Activated CD8-positive, alpha-beta T cell treated with anti-CD3 and anti-CD28 coated beads, Interleukin-2, amount 10 ng/mL, durations not matched to agents 7 days and 5 days (primary cell): ENCODE results near the gene GPSM1. TPM values are rescaled to one million over a fixed set of nuclear protein-coding genes. Genes with fewer than 3 reads are reported as not detected.
A peak's percentile ranks its signal among the peaks of the same experiment; 100 is the strongest.

ENCODE experiments used
- ATAC-seq: fragments of 150-1000 bp; cut with Tn5 transposase; one replicate; pipeline ENCODE4 v1.10.0; 2021; ENCODE audit warnings: moderate library complexity
- CTCF ChIA-PET: fragments of 350-600 bp; sonication (Branson Sonifier 250); formaldehyde crosslinking; loops from one replicate; lab custom pipeline; 2021; ENCODE audit warnings: antibody characterized with exemption; lab: Charles Lee
- POLR2A ChIA-PET: fragments of 350-600 bp; sonication (Branson Sonifier 250); formaldehyde crosslinking; loops from one replicate; lab custom pipeline; 2021; ENCODE audit warnings: antibody characterized with exemption; lab: Charles Lee
- DNase-seq: peaks from one replicate; pipeline ENCODE4 v3.0.0-alpha.2; 2020
- H3K27ac Mint-ChIP-seq: one replicate; pipeline ENCODE4 v1.8.0; 2021; ENCODE audit warnings: mild to moderate bottlenecking, mixed read lengths
- H3K27me3 Mint-ChIP-seq: one replicate; pipeline ENCODE4 v1.8.0; 2021; ENCODE audit warnings: low read depth, mixed read lengths
- H3K36me3 Mint-ChIP-seq: one replicate; pipeline ENCODE4 v1.8.0; 2021; ENCODE audit warnings: low read depth, mixed read lengths
- H3K4me1 Mint-ChIP-seq: one replicate; pipeline ENCODE4 v1.8.0; 2021; ENCODE audit warnings: low read depth, mixed read lengths
- H3K4me3 Mint-ChIP-seq: one replicate; pipeline ENCODE4 v1.8.0; 2021; ENCODE audit warnings: mild to moderate bottlenecking, mixed read lengths
- H3K9me3 Mint-ChIP-seq: one replicate; pipeline ENCODE4 v1.8.0; 2022; ENCODE audit warnings: mixed read lengths; ENCODE audit not compliant: insufficient read depth
- total RNA-seq, 2 experiments: library from RNA; stranded (reverse); gene quantifications; one replicate each; pipeline ENCODE4 v1.2.3, GENCODE V29; 2021

Gene GPSM1
- total RNA-seq, 2 experiments from 2014 or later = 1.8 to 2.3 TPM

DNA sequence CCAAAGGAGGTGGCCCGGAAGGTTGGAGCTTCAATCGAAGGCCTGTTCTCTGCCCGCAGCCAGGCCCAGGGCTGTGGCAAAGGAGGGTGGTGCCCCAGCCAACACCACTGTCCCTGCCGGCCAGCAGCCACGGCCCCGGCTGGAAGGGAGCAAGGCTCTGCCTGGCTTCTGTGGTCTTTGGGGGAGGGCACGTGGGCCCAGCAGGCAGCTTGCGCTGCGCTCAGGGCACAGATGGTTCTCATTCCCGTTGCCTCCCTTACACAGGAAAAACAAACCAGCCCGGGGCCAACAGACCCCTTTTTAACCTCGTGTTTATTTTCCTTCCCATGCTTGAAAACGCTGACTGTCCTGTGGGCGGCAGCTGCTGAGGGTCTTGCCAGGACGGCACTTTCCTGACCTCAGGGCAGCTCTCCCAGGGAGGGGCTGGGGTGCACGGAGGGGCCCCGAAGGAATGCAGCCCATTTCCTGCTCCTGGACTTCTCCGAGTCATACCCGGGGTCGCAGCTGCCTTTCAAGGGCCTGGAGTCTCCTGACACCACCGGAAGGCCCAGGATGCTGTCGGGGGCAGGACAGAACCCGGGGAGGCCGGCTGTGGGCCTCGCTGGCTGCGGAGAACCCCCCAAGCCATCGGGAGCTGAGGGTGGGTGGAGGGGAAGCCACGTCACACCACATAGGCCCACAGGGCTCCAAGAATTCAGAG, 1.1 kb upstream of the GPSM1 start:
- Mint-ChIP-seq H3K36me3 (no peaks in the 10 kb centered on the region), H3K27me3 (peaks cover 5% of the 10 kb centered on the region), H3K4me1 (no peaks in the 10 kb centered on the region), H3K27ac (no peak overlapping the region), H3K4me3 (no peak overlapping the region), H3K9me3 (no peaks in the 10 kb centered on the region)
- ChIA-PET POLR2A (no interaction called here), CTCF (interaction anchor here (0.9 kb wide), 1 partner anchor 13 kb away, joined by 3 read pairs; no protein-coding TSS in a partner anchor)
- ATAC-seq (no peak), DNase-seq (no peak)

DNA sequence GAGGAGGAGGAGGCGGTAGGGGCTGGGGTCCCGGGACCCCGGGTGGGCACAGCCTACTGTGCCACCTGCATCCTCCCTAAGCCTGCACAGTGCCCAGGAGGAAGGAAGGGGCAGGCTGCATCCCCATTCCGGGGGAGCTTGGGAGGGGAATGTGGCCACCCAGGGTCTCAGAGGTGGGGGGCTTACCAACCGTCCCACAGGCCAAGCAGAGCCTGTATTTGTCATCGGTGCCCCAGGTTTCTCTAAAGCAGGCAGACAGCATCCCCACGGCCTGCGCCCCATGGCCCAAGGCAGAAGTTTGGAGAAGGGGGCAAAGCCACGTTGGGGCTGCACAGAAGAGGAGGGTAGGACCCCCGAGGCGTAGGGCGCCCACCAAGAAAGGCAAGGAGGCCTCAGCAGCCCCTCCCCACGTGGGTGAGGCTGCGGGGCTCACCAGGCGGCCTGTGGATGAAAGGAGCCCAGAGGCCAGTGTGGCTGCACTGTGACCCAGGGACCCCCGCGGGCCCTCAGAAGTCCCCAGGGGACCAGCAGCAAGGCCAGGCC, 507 bp upstream of the GPSM1 start:
- Mint-ChIP-seq H3K27ac (no peak overlapping the region), H3K4me3 (peak overlapping the region; percentile 49), H3K9me3 (no peaks in the 10 kb centered on the region), H3K4me1 (no peaks in the 10 kb centered on the region), H3K36me3 (no peaks in the 10 kb centered on the region), H3K27me3 (peaks cover 5% of the 10 kb centered on the region)
- ChIA-PET CTCF (no interaction called here), POLR2A (no interaction called here)
- DNase-seq (no peak), ATAC-seq (no peak)

DNA sequence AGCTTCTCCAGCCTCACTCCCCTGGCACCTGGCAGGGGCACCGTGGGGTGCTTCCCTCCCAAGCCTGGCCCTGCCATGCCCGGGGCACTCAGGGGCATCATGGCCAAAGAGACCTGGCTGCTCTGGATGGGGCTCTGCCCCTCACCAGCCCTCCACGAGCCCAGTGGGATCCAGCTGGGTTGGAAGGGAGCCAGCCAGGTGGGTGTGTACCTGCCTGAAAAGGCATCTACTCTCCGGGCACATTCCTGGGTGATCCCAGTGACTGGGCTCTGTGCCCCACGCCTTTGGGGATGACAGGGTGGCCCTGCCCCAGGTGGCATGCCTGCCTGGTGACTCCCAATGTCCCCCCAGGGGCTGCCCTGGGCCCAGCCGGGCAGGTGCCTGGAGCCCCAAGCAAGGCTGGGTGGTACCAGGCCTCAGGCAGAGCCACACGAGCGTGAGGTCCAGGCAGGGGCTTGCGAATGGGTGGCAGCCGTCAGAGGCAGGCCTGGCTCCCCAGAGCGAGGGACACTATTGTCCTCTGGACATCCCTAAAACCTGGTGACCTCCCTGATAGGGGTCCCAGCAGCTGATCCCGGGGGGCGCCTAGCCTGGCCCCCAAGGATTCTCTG, 777 bp downstream of the GPSM1 start:
- Mint-ChIP-seq H3K27me3 (peaks cover 2% of the 10 kb centered on the region), H3K36me3 (no peaks in the 10 kb centered on the region), H3K4me1 (no peaks in the 10 kb centered on the region), H3K4me3 (no peak overlapping the region), H3K9me3 (no peaks in the 10 kb centered on the region), H3K27ac (no peak overlapping the region)
- CTCF ChIA-PET = no interaction called here
- DNase-seq (no peak), ATAC-seq (no peak)
- POLR2A ChIA-PET = interaction anchor here (0.6 to 0.9 kb wide), 2 partner anchors 9 to 35 kb away, joined by 3 read pairs; no protein-coding TSS in a partner anchor

DNA sequence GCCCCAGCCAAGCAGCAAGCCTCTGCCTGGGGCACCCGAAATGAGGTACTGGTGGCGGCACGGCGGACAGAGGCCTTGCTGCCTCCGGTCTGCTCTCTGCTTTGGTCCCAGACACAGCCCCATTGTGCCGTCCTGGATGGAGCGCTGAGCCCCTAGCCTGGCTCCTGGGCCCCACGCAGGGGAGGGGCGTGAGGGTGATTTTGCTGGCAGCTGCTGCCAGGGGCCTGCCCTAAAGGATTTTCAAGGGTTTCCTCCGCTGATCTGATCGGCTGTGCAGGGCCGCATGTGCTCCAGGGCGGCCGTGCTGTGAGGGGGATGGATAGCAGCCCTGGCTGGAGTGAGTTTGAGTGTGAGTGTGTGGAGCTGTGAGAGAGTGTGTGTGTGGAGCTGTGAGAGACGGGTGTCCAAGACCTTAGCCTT, 1.3 kb downstream of the GPSM1 start:
- Mint-ChIP-seq H3K9me3 (no peaks in the 10 kb centered on the region), H3K4me1 (no peaks in the 10 kb centered on the region), H3K27me3 (peaks cover 2% of the 10 kb centered on the region), H3K27ac (no peak overlapping the region), H3K4me3 (no peak overlapping the region), H3K36me3 (no peaks in the 10 kb centered on the region)
- DNase-seq (no peak), ATAC-seq (no peak)
- POLR2A ChIA-PET = no interaction called here
- CTCF ChIA-PET = no interaction called here

DNA sequence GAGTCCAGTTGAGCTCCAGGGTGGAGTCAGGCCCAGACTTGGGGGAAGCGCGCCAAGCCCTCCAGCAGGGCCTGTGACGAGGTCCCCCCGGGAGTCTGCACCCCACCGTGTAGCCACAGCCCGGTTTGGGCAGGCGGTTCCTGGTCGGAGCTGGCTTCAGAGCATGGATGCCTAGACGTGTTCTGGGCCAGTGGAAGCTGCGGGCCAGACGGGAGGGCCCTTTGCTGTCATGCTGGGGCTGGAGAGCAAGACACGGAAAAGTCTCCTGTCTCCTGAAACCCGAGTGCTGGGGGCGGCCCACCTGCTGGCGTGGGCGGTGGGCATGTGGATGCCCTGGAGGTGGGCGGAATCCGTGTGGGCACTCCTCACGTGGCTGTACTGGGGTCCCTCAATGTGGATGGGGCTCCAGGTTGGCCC, 1.9 kb downstream of the GPSM1 start:
- ATAC-seq = no peak
- Mint-ChIP-seq H3K4me1 (no peaks in the 10 kb centered on the region), H3K9me3 (no peaks in the 10 kb centered on the region), H3K27ac (no peak overlapping the region), H3K36me3 (no peaks in the 10 kb centered on the region), H3K27me3 (peaks cover 2% of the 10 kb centered on the region), H3K4me3 (no peak overlapping the region)
- DNase-seq = no peak
- POLR2A ChIA-PET = no interaction called here
- CTCF ChIA-PET = no interaction called here

DNA sequence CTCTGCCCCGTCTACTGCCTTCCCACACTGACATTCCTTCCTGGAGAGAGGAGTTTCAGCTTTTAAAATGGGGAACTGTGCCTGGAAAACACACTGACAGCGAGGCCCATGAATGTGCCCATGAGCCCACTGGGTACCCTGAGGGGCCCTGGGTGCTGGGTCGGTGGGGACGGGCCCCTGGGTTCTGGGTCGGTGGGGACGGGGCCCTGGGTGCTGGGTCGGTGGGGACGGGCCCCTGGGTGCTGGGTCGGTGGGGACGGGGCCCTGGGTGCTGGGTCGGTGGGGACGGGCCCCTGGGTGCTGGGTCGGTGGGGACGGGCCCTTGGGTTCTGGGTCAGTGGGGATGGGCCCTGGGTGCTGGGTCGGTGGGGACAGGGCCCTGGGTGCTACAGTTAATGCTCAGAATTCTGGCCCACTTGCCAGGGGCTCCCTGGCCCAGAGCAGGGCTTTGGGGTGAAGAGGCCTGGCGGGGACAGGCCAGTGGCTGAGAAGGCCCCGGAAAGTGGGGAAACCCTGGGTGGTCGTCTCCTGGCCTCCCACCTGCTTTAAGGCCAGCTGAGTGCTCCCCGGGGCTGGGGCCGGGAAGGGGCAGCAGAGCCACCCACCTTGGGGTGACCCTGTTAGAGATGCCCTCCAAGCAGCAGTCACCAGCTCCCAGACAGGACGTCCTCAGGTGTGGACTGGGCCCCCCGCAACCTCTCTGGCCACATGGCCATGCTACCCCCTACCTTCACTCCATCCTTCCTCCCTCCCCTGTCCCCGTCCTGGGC, 2.5 kb downstream of the GPSM1 start:
- DNase-seq (no peak), ATAC-seq (no peak)
- H3K27me3 Mint-ChIP-seq = peaks cover 2% of the 10 kb centered on the region
- H3K4me1 Mint-ChIP-seq = no peaks in the 10 kb centered on the region
- POLR2A ChIA-PET = no interaction called here
- CTCF ChIA-PET = no interaction called here
- no peak overlapping the region for H3K27ac Mint-ChIP-seq
- no peaks in the 10 kb centered on the region for H3K36me3 Mint-ChIP-seq
- H3K9me3 Mint-ChIP-seq = no peaks in the 10 kb centered on the region
- no peak overlapping the region for H3K4me3 Mint-ChIP-seq

GRCh38 chr9:136330406-136330990, 3.2 kb downstream of the GPSM1 start:
- H3K27ac Mint-ChIP-seq = no peak overlapping the region
- ATAC-seq (no peak), DNase-seq (no peak)
- no peak overlapping the region for H3K4me3 Mint-ChIP-seq
- H3K9me3 Mint-ChIP-seq = no peaks in the 10 kb centered on the region
- no peaks in the 10 kb centered on the region for H3K36me3 Mint-ChIP-seq
- ChIA-PET CTCF (no interaction called here), POLR2A (no interaction called here)
- no peaks in the 10 kb centered on the region for H3K4me1 Mint-ChIP-seq
- H3K27me3 Mint-ChIP-seq = peaks cover 2% of the 10 kb centered on the region

GRCh38 chr9:136331030-136331429, 3.7 kb downstream of the GPSM1 start:
- Mint-ChIP-seq H3K27me3 (peaks cover 2% of the 10 kb centered on the region), H3K4me1 (no peaks in the 10 kb centered on the region), H3K4me3 (no peak overlapping the region), H3K9me3 (no peaks in the 10 kb centered on the region), H3K27ac (no peak overlapping the region), H3K36me3 (no peaks in the 10 kb centered on the region)
- POLR2A ChIA-PET = no interaction called here
- CTCF ChIA-PET = no interaction called here
- no peak for DNase-seq
- ATAC-seq = no peak

- no peak overlapping the region for H3K4me3 Mint-ChIP-seq
- H3K27ac Mint-ChIP-seq = no peak overlapping the region
- no peaks in the 10 kb centered on the region for H3K36me3 Mint-ChIP-seq
- ChIA-PET CTCF (no interaction called here), POLR2A (no interaction called here)
- no peaks in the 10 kb centered on the region for H3K4me1 Mint-ChIP-seq
- ATAC-seq (no peak), DNase-seq (no peak)
- H3K27me3 Mint-ChIP-seq = peaks cover under 1% of the 10 kb centered on the region
- no peaks in the 10 kb centered on the region for H3K9me3 Mint-ChIP-seq
These were observed 4.5 kb downstream of the GPSM1 start for GRCh38 chr9:136331556-136332481.

DNA sequence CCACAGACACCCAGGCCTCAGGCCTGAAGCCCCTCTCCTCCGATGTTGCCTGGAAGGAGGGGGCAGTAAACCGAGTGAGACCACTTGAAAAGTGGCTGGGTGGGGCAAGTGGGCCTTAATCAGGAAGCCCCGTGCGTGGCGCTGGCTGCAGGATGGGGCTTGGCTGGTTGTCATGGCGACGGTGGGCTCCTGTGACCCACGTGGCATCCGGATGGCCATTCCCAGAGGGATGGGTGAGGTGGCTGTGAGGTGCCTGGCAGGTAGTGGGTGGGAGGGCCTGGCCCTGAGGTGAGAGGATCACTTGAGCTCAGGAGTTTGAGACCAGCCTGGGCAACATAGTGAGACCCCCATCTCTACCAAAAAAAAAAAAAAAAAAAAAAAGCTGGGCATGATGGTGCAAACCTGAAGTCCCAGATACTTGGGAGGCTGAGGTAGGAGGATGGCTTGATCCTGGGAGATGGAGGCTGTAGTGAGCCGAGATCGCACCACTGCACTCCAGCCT, 5.2 kb downstream of the GPSM1 start:
- Mint-ChIP-seq H3K36me3 (no peaks in the 10 kb centered on the region), H3K4me1 (no peaks in the 10 kb centered on the region), H3K27me3 (no peaks in the 10 kb centered on the region), H3K9me3 (no peaks in the 10 kb centered on the region), H3K27ac (no peak overlapping the region), H3K4me3 (no peak overlapping the region)
- ATAC-seq (no peak), DNase-seq (no peak)
- ChIA-PET CTCF (no interaction called here), POLR2A (no interaction called here)

DNA sequence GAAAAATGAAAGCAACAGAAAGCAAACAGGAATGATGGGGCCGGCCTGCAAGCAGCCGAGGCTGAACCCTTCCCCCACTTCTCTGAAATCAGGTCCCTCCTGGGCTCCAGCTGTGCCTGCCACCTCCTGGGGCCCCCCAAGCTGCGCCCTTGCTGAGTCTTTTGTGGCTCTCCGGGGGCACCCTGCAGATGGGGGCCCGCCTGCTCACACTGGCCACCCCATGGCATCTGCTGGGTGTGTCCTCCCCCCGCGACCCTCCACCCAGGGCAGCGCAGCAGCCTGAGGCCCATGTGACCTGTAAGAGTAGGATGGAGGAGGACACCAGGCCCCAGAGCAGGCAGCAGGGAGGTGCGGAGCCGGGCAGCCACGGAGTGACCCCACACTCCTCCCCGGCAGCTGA, 5.7 kb downstream of the GPSM1 start:
- DNase-seq = no peak
- H3K9me3 Mint-ChIP-seq = no peaks in the 10 kb centered on the region
- H3K36me3 Mint-ChIP-seq = no peaks in the 10 kb centered on the region
- H3K4me3 Mint-ChIP-seq = no peak overlapping the region
- ATAC-seq = no peak
- no peak overlapping the region for H3K27ac Mint-ChIP-seq
- CTCF ChIA-PET = no interaction called here
- H3K27me3 Mint-ChIP-seq = no peaks in the 10 kb centered on the region
- H3K4me1 Mint-ChIP-seq = no peaks in the 10 kb centered on the region
- POLR2A ChIA-PET = no interaction called here
